H9 (cell line): Measurements from ENCODE around the gene UQCRC1. TPM values are rescaled to one million over a fixed set of nuclear protein-coding genes. Genes with fewer than 3 reads are reported as not detected.

Experiments used
- DNase-seq: peaks from one replicate; pipeline ENCODE4 v3.0.0-alpha.2; 2017
- H2AFZ ChIP-seq: one replicate; pipeline ENCODE4 v1.6.1; 2013; ENCODE audit warnings: mild to moderate bottlenecking, low read length, control low read depth, moderate library complexity
- H2AK5ac ChIP-seq: 2 replicates; pipeline ENCODE4 v1.6.1; 2013; ENCODE audit warnings: low read length, control low read depth, mixed read lengths; ENCODE audit not compliant: insufficient read length
- H2BK120ac ChIP-seq: one replicate; pipeline ENCODE4 v1.6.1; 2013; ENCODE audit warnings: low read depth, mild to moderate bottlenecking, low read length, control low read depth, inconsistent platforms; ENCODE audit not compliant: poor library complexity, severe bottlenecking
- H2BK12ac ChIP-seq: 2 replicates; pipeline ENCODE4 v1.6.1; 2013; ENCODE audit warnings: low read length, control low read depth, mixed read lengths, low read depth; ENCODE audit not compliant: insufficient read length
- H2BK15ac ChIP-seq: 2 replicates; pipeline ENCODE4 v1.6.1; 2013; ENCODE audit warnings: low read depth, low read length, control low read depth
- H2BK20ac ChIP-seq: one replicate; pipeline ENCODE4 v1.6.1; 2013; ENCODE audit warnings: low read depth, mild to moderate bottlenecking, low read length, control low read depth, inconsistent platforms; ENCODE audit not compliant: poor library complexity, severe bottlenecking
- H2BK5ac ChIP-seq: 2 replicates; pipeline ENCODE4 v1.6.1; 2013; ENCODE audit warnings: low read length, control low read depth, mixed read lengths; ENCODE audit not compliant: insufficient read length
- H3K14ac ChIP-seq: 2 replicates; pipeline ENCODE4 v1.6.1; 2013; ENCODE audit warnings: low read length, control low read depth; ENCODE audit not compliant: insufficient read depth
- H3K18ac ChIP-seq: 2 replicates; pipeline ENCODE4 v1.6.1; 2013; ENCODE audit warnings: low read depth, mild to moderate bottlenecking, mixed read lengths, low read length, control low read depth; ENCODE audit not compliant: insufficient read length
- H3K23ac ChIP-seq: 2 replicates; pipeline ENCODE4 v1.6.1; 2013; ENCODE audit warnings: low read length, control low read depth, mixed read lengths, low read depth; ENCODE audit not compliant: insufficient read length
- H3K23me2 ChIP-seq: 2 replicates; pipeline ENCODE4 v1.6.1; 2013; ENCODE audit warnings: low read depth, mild to moderate bottlenecking, mixed read lengths, low read length, control low read depth; ENCODE audit not compliant: insufficient read length, poor library complexity, severe bottlenecking
- H3K27ac ChIP-seq: 2 replicates; pipeline ENCODE4 v1.5.1; 2013; ENCODE audit warnings: low read length, control low read depth, mixed read lengths, low read depth; ENCODE audit not compliant: insufficient read length
- H3K27me3 ChIP-seq: 2 replicates; pipeline ENCODE4 v1.6.1; 2013; ENCODE audit warnings: low read length, control low read depth, inconsistent platforms; ENCODE audit not compliant: insufficient read depth
- H3K4ac ChIP-seq: 2 replicates; pipeline ENCODE4 v1.6.1; 2013; ENCODE audit warnings: low read depth, mild to moderate bottlenecking, control low read depth, inconsistent platforms, low read length, moderate library complexity
- H3K4me1 ChIP-seq: 2 replicates; pipeline ENCODE4 v1.6.1; 2013; ENCODE audit warnings: low read length, control low read depth, inconsistent platforms; ENCODE audit not compliant: insufficient read depth
- H3K4me2 ChIP-seq: 2 replicates; pipeline ENCODE4 v1.6.1; 2013; ENCODE audit warnings: low read length, control low read depth, mixed read lengths; ENCODE audit not compliant: insufficient read length, insufficient read depth
- H3K56ac ChIP-seq: 2 replicates; pipeline ENCODE4 v1.6.1; 2013; ENCODE audit warnings: low read depth, mild to moderate bottlenecking, mixed read lengths, low read length, control low read depth; ENCODE audit not compliant: insufficient read length
- H3K79me1 ChIP-seq: 2 replicates; pipeline ENCODE4 v1.6.1; 2013; ENCODE audit warnings: low read depth, mild to moderate bottlenecking, moderate library complexity, low read length, control low read depth, inconsistent platforms; ENCODE audit not compliant: insufficient read depth, poor library complexity, severe bottlenecking
- H3K79me2 ChIP-seq: 2 replicates; pipeline ENCODE4 v1.6.1; 2013; ENCODE audit warnings: low read length, control low read depth, inconsistent platforms; ENCODE audit not compliant: insufficient read depth
- H3K9ac ChIP-seq: 2 replicates; pipeline ENCODE4 v1.6.1; 2013; ENCODE audit warnings: low read length, control low read depth, mixed read lengths; ENCODE audit not compliant: insufficient read length; ENCODE audit errors: extremely low read depth
- H3K9me3 ChIP-seq: one replicate; pipeline ENCODE4 v1.6.1; 2013; ENCODE audit warnings: low read depth, low read length, inconsistent platforms; ENCODE audit not compliant: control insufficient read depth
- H3T11ph ChIP-seq: one replicate; pipeline ENCODE4 v1.6.1; 2013; ENCODE audit warnings: mild to moderate bottlenecking, low read length, control low read depth, inconsistent platforms
- H4K20me1 ChIP-seq: one replicate; pipeline ENCODE4 v1.6.1; 2013; ENCODE audit not compliant: control insufficient read depth, insufficient read length, insufficient read depth
- H4K5ac ChIP-seq: 2 replicates; pipeline ENCODE4 v1.6.1; 2013; ENCODE audit warnings: low read depth, mild to moderate bottlenecking, mixed read lengths, low read length, control low read depth; ENCODE audit not compliant: insufficient read length
- H4K8ac ChIP-seq: replicated peaks from 2 replicates; pipeline ENCODE4 v1.6.1; 2013; ENCODE audit warnings: low read length, control low read depth, mixed read lengths, low read depth; ENCODE audit not compliant: insufficient read length
- H4K91ac ChIP-seq: 2 replicates; pipeline ENCODE4 v1.6.1; 2013; ENCODE audit warnings: low read depth, mild to moderate bottlenecking, moderate library complexity, mixed read lengths, low read length, control low read depth; ENCODE audit not compliant: insufficient read length
- H3K27ac Mint-ChIP-seq, 3 experiments: 2 replicates in 2 of 3; 3 replicates in 1 of 3; pipeline ENCODE4 v1.8.0; 2020 to 2021; ENCODE audit warnings: mixed read lengths in 3 of 3, mild to moderate bottlenecking in 1 of 3, moderate library complexity in 1 of 3
- H3K27me3 Mint-ChIP-seq: 2 replicates; pipeline ENCODE4 v1.8.0; 2021; ENCODE audit warnings: low read depth, mild to moderate bottlenecking, moderate library complexity, mixed read lengths
- H3K36me3 Mint-ChIP-seq, 3 experiments: 2 replicates in 2 of 3; 3 replicates in 1 of 3; pipeline ENCODE4 v1.8.0; 2020 to 2021; ENCODE audit warnings: low read depth in 3 of 3, mixed read lengths in 3 of 3; ENCODE audit not compliant: insufficient read depth in 1 of 3
- H3K4me1 Mint-ChIP-seq, 2 experiments: 2 replicates each; pipeline ENCODE4 v1.8.0; 2020; ENCODE audit warnings: mixed read lengths in 2 of 2
- H3K4me3 Mint-ChIP-seq, 2 experiments: 2 replicates in 1 of 2; 3 replicates in 1 of 2; pipeline ENCODE4 v1.8.0; 2020 to 2021; ENCODE audit warnings: mild to moderate bottlenecking in 2 of 2, mixed read lengths in 2 of 2, moderate library complexity in 1 of 2
- H3K9me3 Mint-ChIP-seq, 2 experiments: 2 replicates in 1 of 2; 3 replicates in 1 of 2; pipeline ENCODE4 v1.8.0; 2020; ENCODE audit warnings: mild to moderate bottlenecking in 2 of 2, mixed read lengths in 2 of 2, moderate library complexity in 1 of 2
- CTCF ChIP-seq: fragments of 200-600 bp; sonication (generic); conservative IDR thresholded peaks from 3 replicates; pipeline ENCODE4 v1.8.0; 2021; ENCODE audit warnings: antibody characterized with exemption, mild to moderate bottlenecking
- WGBS: extraction: QIAGEN DNeasy Blood & Tissue Kit; methylation state at CpG from one replicate; pipeline ENCODE4 v1.1.7; 2013; ENCODE audit warnings: missing lambda C conversion rate, low lambda C conversion rate, mixed read lengths; ENCODE audit not compliant: insufficient read length; ENCODE audit errors: extremely low coverage; 5-methylcytosine and 5-hydroxymethylcytosine counted together
- total RNA-seq: library from RNA; stranded (reverse); gene quantifications from 2 replicates; pipeline ENCODE4 v1.2.1, GENCODE V29; 2021

Gene UQCRC1
- total RNA-seq, 1 experiment from 2014 or later = 285 TPM

GRCh38 chr3:48651771-48652170, 42.3 kb upstream of the UQCRC1 start:
- H3K27me3 ChIP-seq = no peaks in the 10 kb centered on the region
- H3K23me2 ChIP-seq = peaks cover 3% of the 10 kb centered on the region
- no peak overlapping the region for H3K23ac ChIP-seq
- H4K8ac ChIP-seq = no peak overlapping the region
- H4K91ac ChIP-seq = no peak overlapping the region
- H3K56ac ChIP-seq = no peak overlapping the region
- no peaks in the 10 kb centered on the region; the same call in 1 of the 2 replicates for H3K4me1 ChIP-seq
- no peak overlapping the region for H2BK5ac ChIP-seq
- DNase-seq = no peak
- Mint-ChIP-seq H3K9me3 (no peaks in the 10 kb centered on the region), H3K4me3 (no peak overlapping the region), H3K36me3 (peaks cover 28 to 48% (median 48%) of the 10 kb centered on the region in 3 experiments; a peak in 6 of 7 replicates), H3K27me3 (peaks cover 2% of the 10 kb centered on the region; the same call in 1 of the 2 replicates), H3K27ac (no peak overlapping the region), H3K4me1 (peaks cover 4 to 8% of the 10 kb centered on the region in 2 experiments)
- no peak overlapping the region for H3K9ac ChIP-seq
- H3K4me2 ChIP-seq = no peak overlapping the region
- H3K79me2 ChIP-seq = no peaks in the 10 kb centered on the region
- H3K9me3 ChIP-seq = no peaks in the 10 kb centered on the region
- peaks cover 2% of the 10 kb centered on the region for H4K20me1 ChIP-seq
- H2BK15ac ChIP-seq = no peak overlapping the region
- H4K5ac ChIP-seq = no peak overlapping the region
- H3K27ac ChIP-seq = no peak overlapping the region
- H3K4ac ChIP-seq = no peak overlapping the region
- no peak overlapping the region for H2AFZ ChIP-seq
- H3K79me1 ChIP-seq = no peaks in the 10 kb centered on the region
- no CpG with 5 or more reads among the region's 11 CpGs for WGBS
- H2AK5ac ChIP-seq = no peak overlapping the region
- H2BK120ac ChIP-seq = no peak overlapping the region
- H3T11ph ChIP-seq = no peak overlapping the region
- no peak overlapping the region for H2BK12ac ChIP-seq
- no peak for TF ChIP-seq CTCF
- H3K14ac ChIP-seq = no peak overlapping the region
- no peak overlapping the region for H3K18ac ChIP-seq
- no peak overlapping the region for H2BK20ac ChIP-seq
